ENCODE results near the gene HOXA9.

DNA sequence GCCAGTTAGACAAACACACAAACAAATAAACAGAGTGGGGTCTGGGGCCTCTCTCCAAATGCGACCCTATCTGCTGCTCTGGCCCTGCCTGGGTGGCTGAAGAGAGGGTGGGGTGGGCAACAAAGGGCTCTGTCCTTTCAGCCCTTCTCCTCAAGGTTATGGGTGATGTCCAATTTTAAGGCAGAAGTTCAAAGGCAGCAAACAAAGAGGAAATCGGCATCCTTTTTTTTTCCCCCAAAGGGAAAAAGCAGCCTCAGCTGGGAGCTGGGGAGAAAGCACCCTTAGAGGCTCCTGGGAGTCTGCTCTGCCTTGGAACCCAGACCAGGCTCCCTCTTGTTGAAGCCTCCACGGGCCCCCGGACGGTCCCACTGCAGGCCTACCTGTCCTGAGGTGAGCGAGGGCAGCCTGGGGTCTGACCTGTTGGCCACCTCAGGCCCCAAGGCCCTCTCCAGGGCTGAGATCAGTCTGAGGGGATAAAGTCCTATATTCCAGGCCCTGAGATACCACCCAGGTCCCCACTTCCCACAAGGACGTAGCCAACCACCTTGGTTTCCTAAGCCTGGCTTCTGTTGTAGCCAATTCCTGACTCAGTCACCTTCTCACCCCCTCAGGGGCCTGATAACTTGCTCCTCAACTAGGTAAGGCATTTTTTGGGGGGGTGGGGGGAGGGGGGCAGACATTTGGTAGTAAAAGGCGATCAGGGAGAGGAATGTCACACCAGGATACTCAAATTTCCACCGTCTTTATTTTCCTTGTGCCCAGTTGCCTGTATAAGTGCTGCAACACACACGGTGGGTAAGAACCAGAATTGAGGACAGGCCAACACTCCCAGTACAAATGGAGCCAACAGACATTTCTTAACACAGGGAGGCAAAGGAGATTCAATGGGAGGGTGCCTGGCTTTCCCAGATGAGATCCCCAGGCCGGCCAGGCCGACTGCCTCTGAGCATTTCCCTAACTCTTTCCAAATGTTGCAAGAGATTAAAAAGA lies 15.4 kb upstream of the HOXA9 start:
- no peak for TF ChIP-seq POLR2AphosphoS5 (IDR thresholded peaks at IDR 0.05)
- TF ChIP-seq POLR2A (IDR thresholded peaks at IDR 0.05): no peak
- TF ChIP-seq, protein P1, sequence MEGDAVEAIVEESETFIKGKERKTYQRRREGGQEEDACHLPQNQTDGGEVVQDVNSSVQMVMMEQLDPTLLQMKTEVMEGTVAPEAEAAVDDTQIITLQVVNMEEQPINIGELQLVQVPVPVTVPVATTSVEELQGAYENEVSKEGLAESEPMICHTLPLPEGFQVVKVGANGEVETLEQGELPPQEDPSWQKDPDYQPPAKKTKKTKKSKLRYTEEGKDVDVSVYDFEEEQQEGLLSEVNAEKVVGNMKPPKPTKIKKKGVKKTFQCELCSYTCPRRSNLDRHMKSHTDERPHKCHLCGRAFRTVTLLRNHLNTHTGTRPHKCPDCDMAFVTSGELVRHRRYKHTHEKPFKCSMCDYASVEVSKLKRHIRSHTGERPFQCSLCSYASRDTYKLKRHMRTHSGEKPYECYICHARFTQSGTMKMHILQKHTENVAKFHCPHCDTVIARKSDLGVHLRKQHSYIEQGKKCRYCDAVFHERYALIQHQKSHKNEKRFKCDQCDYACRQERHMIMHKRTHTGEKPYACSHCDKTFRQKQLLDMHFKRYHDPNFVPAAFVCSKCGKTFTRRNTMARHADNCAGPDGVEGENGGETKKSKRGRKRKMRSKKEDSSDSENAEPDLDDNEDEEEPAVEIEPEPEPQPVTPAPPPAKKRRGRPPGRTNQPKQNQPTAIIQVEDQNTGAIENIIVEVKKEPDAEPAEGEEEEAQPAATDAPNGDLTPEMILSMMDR (IDR thresholded peaks at IDR 0.05): no peak
- TF ChIP-seq EP300 (IDR thresholded peaks at IDR 0.05): no peak

Data from sigmoid colon (tissue), 4 donors.